Activated CD4-positive, alpha-beta T cell treated with anti-CD3 and anti-CD28 coated beads, Interleukin-2, Interleukin-4, amounts not matched to agents 100 ng/mL and 50 ng/mL, durations not matched to agents 16 hours and 8 hours (primary cell): Measurements from ENCODE around the gene GSPT1.
"Not testable (repeated sequence)": the region's sequence is repeated elsewhere in the genome, so short reads cannot be mapped to it uniquely, and the experiment has no call there.

Source experiments
- DNase-seq: peaks from one replicate; pipeline ENCODE4 v3.0.0-alpha.2; 2020; ENCODE audit warnings: low spot score

The GSPT1 gene

DNA sequence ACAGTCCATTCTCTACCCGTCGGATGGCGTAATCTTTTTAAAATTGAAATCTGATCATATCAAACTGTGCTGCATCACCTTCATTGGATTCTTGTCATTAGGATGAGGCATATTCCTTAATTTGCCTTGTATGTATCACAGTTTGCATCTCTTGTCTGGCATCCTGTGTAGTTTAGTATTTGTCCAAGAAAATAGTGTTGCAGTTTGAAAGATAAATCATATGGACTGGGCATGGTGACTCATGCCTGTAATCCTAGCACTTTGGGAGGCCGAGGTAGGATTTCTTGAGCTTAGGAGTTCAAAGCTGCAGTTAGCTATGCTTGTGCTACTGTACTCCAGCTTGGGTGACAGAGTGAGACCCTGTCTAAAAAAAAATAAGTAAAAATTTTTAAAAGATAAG is 58.6 kb downstream of the GSPT1 start:
- no peak for DNase-seq

DNA sequence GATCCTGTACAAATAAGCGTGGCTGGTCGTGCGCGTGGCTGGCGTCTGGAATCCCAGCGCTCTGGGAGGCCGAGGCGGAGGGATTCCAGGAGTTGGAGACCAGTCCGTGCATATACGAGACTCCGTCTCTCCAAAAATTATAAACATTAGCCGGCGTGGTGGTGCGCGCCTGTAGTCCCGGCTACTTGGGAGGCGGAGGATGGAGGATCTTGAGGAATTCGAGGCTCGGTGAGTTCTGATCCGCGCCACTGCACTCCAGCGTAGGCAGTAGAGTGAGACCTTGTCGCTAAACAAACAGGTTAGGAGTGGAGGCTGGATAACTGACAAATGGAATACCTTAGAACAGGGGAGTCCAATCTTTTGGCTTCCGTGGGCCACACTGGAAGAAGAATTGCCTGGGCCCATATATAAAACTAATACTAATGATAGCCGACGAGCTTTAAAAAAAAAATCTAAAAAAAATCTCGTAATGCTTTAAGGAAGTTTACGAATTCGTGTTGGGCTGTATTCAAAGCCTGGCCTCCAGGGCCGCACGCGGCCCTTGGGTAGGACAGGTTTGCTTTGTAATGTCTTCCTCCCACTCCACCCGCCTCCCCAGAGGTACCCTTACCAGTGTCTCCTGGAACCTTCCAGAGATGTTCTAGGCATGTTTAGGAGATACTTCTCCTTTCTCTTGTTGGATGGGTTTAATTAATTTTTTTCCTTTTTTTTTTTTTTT is 63.5 kb downstream of the GSPT1 start:
- no peak for DNase-seq

DNA sequence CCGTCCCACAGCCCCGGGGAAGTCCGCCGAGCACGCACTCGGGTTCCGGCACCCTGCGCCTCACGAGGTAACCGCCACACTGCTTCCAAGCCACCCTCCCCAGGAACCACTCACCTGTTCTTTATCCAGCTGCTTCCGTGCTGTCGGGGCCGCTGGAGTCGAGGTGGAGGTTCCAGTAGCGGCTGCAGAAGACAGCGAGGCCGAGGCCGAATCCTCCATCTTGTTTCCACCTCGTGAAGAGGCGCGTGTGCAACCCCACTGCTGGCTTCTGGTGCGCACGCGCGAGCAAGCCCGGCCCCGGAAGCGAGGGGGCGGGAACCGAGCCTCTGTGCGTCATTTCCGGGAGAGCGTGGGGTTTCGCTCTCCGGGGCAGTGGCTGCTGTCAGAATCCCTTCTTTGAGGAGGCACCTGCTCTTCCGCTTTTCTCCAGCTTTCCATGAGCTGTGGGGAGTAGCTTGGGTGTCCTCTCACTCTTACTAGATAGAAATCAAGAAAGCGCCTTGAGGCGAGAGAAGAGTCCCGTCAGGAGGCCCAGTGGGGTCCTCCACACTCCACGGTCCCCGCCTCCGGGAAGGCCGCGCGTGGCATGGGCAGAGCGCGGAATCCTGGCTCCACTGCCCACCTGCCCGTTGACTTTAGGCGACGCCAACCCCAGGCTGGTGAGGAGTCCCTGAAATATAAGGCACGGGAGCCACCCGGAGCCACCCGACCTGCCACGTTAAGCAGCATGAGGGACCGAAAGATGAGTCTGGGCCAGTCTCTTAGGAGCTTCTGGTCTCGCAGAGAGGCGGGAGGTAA is 64.3 kb downstream of the GSPT1 start, which contains the start of gene RSL1D1:
RSL1D1 (minus strand) TSS at position 249 of the 798 bp plus-strand sequence; CDS start at position 219, 30 bp downstream.
- DNase-seq, result peak; percentile 95

DNA sequence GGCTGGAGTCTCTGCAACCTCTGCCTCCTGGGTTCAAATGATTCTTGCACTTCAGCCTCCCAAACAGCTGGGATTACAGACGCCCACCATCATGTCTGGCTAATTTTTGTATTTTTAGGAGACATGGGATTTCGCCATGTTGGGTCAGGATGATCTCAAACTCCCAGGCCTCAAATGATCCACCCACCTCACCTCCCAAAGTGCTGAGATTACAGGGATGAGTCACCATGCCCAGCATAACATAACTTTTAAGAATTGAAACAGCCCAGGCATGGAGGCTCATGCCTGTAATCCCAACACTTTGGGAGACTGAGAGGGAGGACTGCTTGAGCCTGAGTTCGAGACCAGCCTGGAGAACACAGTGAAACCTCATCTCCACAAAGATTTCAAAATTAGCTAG is 66.9 kb downstream of the GSPT1 start:
- DNase-seq, result no peak

DNA sequence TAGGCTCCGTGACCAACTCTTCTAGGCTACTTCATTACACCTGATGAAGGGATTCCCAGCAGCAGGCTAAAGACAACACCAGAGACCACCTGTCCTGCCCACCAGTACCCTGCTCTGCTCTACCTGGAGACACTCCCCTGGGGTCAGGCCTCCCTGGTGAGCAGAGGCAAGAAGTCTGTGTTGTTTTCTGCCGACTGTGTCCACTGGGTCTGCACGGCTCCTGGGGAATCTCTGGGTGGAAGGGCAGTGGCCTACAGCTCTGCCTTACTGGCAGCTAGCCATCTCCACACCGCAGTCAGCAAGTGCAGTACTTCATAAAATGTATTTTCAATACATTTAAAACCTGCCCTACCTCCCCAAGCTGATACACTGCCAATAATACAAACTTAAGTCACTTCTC is 71.3 kb downstream of the GSPT1 start:
- no peak for DNase-seq

DNA sequence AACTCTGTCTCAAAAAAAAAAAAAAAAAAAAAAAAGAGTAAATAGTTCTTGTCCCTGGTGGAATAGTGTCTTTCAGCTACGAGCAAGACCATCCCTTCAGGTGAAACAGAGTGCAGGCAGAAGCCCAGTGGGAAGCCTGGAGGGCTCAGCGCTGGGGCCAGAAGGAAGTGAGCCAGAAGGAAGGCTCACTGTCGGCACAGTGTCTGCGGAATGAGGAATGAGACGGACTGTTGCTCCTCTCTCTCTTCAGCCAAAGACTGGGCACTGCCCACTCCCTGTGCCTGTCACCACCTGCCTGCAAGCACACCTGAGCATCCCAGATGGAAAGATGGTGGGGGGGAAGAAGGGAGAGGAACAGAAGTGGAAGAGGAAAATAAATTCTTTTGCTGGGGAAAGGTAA is 71.9 kb downstream of the GSPT1 start:
- DNase-seq, result no peak

DNA sequence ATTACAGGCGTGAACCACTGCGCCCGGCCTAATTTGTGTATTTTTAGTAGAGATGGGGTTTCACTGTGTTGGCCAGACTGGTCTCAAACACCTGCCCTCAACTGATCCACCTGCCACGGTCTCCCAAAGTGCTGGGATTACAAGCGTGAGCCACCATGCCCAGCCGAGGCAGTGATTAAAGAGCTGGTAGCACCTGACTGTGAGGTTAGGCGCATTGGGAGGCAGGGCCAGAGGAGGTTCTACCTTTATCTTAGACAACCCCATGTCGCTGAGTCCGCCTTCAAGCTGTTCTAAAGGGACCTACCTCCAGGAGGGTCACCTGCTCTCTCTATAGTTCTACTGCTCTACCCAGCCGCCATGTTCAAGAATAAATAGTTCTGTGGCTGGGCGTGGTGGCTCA is 72.5 kb downstream of the GSPT1 start:
- DNase-seq, result no peak

DNA sequence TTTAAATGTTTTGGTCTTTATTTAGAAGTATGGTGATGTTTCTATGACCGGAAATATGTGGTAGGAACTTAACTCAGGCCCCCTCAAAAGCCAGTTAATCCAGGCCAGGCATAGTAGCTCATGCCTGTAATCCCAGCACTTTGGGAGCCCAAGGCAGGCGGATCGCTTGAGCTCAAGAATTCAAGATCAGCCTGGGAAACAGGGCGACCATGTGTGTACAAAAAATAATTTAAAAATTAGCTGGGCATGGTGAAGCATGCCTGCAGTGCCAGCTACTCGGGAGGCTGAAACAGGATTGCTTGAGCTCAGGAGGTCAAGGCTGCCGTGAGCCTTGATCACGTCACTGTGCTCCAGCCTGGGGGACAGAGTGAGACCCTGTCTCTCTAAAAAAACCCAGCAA is 74.7 kb downstream of the GSPT1 start:
- DNase-seq, result no peak

DNA sequence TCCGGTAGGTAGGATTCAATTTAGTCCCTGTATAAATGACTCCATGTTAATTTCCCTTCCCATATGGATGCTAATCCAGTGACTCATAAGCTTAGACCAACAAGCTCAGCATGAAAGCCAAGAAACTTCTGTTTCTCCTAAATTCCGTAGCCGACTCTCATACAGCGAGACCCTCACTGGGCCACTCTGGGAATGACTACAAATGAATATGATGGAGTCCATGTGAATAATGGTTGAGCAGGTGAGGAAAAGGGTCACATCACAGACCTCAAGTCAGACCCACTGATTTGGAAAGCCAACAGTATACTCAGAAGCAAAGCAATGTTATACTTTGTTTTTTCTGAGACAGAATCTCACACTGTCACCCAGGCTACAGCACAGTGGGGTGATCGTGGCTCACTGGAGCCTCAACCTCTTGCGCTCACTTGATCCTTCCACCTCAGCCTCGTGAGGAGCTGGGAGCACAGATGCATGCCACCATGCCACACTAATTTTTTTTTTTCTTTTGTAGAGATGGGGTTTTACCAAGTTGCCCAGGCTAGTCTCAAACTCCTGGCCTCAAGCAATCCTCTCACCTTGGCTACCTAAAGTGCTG is 79.0 kb downstream of the GSPT1 start:
- DNase-seq, result no peak

DNA sequence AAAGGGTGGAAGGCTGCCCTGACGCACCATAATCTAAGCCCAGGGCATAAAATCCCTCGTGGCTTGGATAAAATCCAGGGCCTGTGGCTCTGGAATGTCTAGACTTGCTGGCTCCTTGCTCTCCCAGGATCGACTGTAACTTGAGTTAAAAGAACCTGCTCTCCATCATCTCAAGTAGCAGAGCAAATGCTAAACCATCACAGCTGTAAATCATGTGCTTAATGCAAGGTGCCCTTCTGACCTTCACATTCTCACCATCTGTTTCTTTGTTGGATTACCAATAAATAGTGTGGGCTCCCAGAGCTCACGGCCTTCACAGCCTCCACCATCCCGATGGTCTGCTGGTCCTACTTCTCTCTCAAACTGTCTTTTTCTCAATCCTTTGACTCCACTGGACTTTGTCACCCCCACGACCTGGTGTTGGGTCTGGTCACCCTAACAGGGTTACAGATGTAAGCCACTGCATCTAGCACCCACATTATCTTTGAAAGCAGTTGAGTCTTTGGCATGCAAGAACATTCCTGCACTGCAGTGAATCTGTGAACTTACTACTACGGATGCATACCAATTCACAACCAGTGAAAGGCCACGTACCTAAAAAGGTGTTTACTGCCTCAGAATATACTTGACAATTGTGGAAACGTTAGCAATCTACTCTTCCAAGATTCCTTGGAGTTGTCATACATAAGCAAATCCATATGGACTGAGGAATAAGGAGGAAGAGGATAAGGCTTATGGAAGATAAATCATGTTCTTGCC is 79.7 kb downstream of the GSPT1 start:
- DNase-seq, result no peak

DNA sequence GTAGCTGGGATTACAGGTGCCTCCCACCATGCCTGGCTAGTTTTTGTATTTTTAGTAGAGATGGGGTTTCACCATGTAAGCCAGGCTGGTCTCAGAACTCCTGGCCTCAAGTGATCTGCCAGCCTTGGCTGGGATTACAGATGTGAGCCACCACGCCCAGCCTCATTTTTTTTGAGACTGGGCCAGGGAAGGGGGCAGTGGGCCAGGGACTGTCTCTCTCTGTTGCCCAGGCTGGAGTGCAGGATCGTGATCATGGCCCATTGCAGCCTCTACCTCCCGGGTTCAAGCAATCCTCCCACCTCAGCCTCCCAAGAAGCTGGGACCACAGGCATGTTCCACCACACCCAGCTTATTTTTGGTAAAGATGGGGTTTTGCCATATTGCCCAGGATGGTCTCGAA is 80.4 kb downstream of the GSPT1 start:
- no peak for DNase-seq

DNA sequence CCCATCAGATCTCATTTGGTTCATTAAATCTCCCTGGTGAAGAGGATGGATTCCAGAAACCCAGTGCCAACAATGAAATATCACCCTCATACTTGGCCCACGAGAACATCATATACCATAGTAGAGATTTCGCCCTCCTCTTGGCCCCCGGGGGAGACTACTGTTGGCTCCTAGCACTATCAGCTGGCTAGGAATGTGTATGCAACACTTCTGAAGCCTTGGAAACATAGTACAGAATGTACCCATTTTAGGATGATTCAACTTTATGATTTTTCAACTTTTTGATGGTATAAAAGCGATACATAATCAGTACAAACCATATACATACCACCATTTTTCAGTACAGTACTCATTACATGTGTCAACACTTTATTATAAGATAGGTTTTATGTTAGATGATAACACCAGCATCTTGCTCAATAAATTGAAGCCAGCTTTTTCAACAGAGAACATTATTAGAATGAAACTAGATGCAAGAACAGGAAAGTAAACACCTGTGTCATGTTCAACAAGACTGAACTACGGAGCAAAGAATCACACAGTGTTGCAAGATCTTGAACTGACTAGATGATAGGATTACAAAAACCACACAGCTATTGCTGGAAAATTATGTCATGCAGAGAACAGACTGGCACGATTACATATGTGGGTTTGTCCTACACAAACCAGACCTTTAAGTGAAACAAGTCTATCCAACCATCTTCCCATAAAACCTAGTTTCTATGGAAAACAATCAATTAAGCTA is 81.6 kb downstream of the GSPT1 start:
- no peak for DNase-seq

DNA sequence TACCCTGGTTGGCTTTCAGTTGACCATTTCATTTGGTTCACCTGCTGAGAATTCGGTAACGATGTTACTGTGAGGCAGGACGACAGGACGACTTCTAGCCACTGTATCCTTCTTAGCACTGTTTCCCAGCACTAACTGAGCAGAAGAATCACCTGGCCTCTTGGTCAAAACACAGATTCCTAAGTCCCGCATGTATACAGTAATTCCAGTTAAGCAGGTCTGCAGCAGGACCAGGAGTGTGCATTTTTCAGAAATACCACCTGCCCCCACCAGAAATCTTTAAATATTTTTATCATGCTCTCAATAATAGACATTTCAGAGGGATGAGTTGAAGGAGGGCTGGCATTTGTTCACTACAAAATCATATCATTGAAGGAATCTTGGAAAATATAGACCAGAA is 87.1 kb downstream of the GSPT1 start:
- no peak for DNase-seq

DNA sequence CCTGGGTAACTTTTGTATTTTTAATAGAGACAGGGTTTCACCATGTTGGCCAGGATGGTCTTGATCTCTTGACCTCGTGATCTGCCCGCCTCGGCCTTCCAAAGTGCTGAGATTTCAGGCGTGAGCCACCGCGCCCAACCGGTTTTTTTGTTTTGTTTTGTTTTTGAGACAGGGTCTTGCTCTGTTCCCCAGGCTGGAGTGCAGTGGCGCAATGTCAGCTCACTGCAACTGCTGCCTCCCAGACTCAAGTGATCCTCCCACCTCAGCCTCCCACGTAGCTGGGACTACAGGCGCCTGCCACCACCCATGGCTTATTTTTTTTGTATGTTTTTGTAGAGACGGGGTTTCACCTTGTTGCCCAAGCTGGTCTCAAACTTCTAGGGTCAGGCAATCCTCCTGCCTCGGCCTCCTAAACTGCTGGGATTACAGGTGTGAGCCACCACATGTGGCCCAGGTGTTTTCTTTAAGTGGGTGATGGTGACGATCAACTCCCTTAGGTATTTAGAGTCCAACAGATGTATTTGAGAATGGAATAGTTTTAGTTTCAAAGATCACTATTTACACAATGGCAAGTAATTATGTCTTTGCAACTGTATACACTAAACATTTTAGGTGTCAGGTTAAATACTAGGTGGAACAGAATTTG is 90.1 kb downstream of the GSPT1 start:
- DNase-seq, result not testable (repeated sequence)

DNA sequence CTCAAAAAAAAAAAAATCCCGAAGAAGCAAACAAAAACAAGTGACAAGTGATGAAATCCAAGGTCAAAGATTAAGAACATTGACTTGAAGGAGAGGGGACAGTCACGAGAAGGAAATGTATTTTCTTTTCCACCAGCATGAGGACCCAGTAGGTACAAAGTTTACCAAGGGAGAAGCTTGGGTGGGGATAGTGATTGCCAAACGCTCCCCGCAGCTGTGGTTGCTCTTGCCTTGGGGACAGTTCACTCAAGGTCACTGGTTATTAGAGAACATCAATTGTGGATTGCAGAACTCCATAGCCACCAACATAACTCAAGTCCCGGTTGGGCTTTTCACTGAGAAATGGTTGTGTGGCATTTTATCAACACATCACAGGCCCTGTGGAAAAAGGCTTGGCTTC is 91.4 kb downstream of the GSPT1 start:
- DNase-seq, result no peak

DNA sequence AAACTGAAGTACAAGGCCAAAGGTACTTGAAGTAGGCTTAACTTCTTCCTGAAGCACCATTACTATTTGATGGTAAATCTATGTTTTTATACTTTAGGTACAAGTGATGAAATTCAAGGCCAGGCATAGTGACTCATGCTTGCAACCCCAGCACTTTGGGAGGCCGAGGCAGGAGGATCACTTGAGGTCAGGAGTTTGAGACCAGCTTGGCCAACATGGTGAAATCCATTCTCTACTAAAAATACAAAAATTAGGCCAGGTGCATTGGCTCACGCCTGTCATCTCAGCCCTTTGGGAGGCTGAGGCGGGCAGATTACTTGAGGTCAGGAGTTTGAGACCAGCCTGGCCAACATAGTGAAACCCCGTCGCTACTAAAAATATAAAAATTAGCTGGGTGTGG is 92.1 kb downstream of the GSPT1 start:
- not testable (repeated sequence) for DNase-seq

DNA sequence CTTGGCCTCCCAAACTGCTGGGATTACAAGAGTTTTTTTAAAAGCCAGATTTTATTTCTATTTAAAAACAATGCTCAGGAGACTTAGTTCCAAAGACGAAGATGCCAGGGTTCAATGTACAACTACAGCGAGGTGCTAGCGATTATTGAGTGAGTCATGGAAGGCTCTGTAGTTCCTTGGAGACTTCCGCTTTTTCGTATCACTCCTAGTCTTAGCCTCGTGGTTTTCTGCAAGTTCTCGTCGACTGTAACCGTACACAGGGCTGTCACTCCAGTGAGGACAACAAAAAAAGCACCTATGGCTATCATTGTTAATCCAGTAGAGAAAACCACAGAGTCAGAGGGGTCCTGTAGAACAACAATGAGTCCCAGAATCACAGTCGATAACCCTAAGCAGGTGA is 96.0 kb downstream of the GSPT1 start:
- no peak for DNase-seq

DNA sequence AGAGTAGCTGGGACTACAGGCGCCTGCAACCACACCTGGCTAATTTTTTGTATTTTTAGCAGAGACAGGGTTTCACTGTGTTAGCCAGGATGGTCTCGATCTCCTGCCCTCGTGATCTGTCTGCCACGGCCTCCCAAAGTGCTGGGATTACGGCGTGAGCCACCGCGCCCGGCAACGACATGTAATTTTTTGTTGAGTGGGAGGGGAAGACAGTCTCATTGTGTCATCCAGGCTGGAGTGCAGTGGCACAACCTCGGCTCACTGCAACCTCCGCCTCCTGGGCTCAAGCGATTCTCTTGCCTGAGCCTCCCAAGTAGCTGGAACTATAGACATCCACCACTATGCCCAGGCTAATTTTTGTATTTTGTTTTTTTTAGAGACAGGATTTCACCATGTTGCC is 96.8 kb downstream of the GSPT1 start:
- not testable (repeated sequence) for DNase-seq
